PC-9 (cell line): Measurements from ENCODE around the gene ASB16.

Source experiments
- CTCF ChIP-seq: fragments of 200-600 bp; sonication (generic); conservative IDR thresholded peaks from 2 replicates; pipeline ENCODE4 v1.6.1; 2017; ENCODE audit warnings: mixed run types, antibody characterized with exemption, mild to moderate bottlenecking, moderate library complexity
- EZH2 ChIP-seq: fragments of 200-600 bp; sonication (generic); IDR thresholded peaks from 2 replicates; pipeline ENCODE4 v1.8.0; 2017; ENCODE audit warnings: antibody characterized with exemption, low read depth

- TF ChIP-seq CTCF = no peak
- TF ChIP-seq EZH2 = no peak
Observed at GRCh38 chr17:44174427-44174826, 3.9 kb downstream of the ASB16 start.
